Small intestine (tissue), 7 donors: ENCODE measurements around the gene KDM5B. TPM values are rescaled to one million over a fixed set of nuclear protein-coding genes. Genes with fewer than 3 reads are reported as not detected.

Source experiments
- DNase-seq, 2 donors: peaks; one replicate each; pipeline versions ENCODE4 v3.0.0 to v3.0.0-alpha.2; 2013
- FAIRE-seq: peaks from 2 replicates; lab custom pipeline; 2012; peaks lifted over from hg19 to GRCh38; lab: Jason Lieb, UNC
- H3K27ac ChIP-seq, 3 donors: one replicate each; pipeline ENCODE4 v1.5.1; 2013; ENCODE audit warnings: low read length in 2 of 3, mild to moderate bottlenecking in 2 of 3, control low read depth in 1 of 3, inconsistent platforms in 1 of 3, low read depth in 1 of 3, moderate library complexity in 1 of 3
- H3K27me3 ChIP-seq, 3 donors: one replicate each; pipeline ENCODE4 v1.6.1; 2013; ENCODE audit warnings: low read length in 3 of 3, inconsistent platforms in 1 of 3; ENCODE audit not compliant: control insufficient read depth in 3 of 3, insufficient read depth in 3 of 3
- H3K36me3 ChIP-seq, 3 donors: one replicate each; pipeline ENCODE4 v1.6.1; 2013; ENCODE audit warnings: low read length in 3 of 3, inconsistent platforms in 1 of 3, low read depth in 1 of 3, mild to moderate bottlenecking in 1 of 3, moderate library complexity in 1 of 3; ENCODE audit not compliant: control insufficient read depth in 3 of 3, insufficient read depth in 2 of 3
- H3K4me1 ChIP-seq, 3 donors: one replicate each; pipeline ENCODE4 v1.6.1; 2013; ENCODE audit warnings: low read length in 2 of 3, inconsistent platforms in 1 of 3, low read depth in 1 of 3, mild to moderate bottlenecking in 1 of 3, moderate library complexity in 1 of 3; ENCODE audit not compliant: control insufficient read depth in 3 of 3, insufficient read depth in 2 of 3
- H3K4me3 ChIP-seq, 3 donors: one replicate each; pipeline ENCODE4 v1.5.1; 2013; ENCODE audit warnings: low read length in 3 of 3, control low read depth in 1 of 3, inconsistent platforms in 1 of 3, low read depth in 1 of 3, mild to moderate bottlenecking in 1 of 3, moderate library complexity in 1 of 3
- H3K9me3 ChIP-seq, 2 donors: one replicate each; pipeline ENCODE4 v1.6.1; 2013; ENCODE audit warnings: low read depth in 1 of 2, low read length in 1 of 2; ENCODE audit not compliant: control insufficient read depth in 2 of 2, insufficient read depth in 1 of 2
- WGBS, 3 donors: extraction: QIAGEN DNeasy Blood & Tissue Kit; methylation state at CpG; one replicate each; pipeline ENCODE4 v1.1.7; 2013; 5-methylcytosine and 5-hydroxymethylcytosine counted together
- polyA plus RNA-seq, 4 donors: library from polyadenylated mRNA; stranded (reverse) in 3 of 4; unstranded in 1 of 4; fragments of 200-250 nt in 3 of 4; fragments of 120-200 nt in 1 of 4; gene quantifications; one replicate each; pipeline versions ENCODE4 v1.2.1 to v1.2.3, GENCODE V29; 2013
- donor health status: healthy with polysubstance abuse.
- donor health status: control.
- donor health status: control.
- donor health status: Bipolar disorder and iron deficiency.
- donor health status: healthy.

Gene KDM5B
- polyA plus RNA-seq, 4 donors: 5.7 to 39.5 (median 9.1) TPM

DNA sequence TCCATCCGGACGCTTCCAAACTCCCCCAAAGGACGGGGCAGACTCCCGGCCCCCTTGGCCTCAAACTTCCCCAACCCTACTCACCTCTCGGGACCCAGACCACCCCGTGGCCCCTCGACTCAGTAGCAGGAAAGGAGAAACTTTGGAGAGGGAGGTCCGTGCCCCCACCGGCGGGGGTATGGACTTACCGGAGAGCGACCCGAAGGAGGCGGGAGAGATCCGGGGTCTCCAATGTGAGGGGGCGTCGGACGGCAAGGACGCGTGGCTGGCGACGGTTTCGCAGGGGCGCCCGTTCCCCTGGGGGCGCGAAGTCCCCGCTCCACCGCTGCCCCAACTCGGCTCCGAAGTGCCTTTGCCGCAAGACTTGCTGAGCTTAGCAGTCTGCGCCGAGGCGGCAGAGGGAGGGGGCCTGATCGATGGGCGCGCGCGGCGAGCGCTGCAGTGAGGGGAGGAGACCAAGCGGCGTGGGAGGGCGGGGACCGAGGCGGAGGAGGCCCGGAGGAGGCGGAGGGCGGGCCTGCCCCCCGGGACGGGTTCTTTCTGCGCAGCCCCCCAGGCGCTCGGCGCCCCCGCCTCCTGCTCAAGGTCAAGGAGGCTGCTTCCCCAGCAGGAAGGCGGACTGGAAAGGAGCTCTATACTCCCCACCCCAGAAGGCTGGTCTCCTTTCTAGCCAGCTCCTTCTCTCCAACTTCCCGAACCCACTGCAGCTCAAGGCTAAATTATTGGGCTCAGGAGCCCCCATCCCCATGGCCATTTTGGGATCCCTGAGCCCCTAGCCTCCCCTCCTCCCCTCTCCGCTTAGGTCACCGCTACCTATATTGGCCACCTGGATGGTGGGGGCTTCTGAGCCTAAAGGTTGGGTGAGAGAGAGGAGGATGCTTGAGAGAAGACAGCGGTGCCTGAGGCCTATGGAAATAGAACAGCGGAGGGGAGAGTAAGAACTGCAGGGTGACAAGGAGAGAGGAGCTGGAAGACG is 97.9 kb downstream of the KDM5B start, which contains the start of gene SYT2:
SYT2 (minus strand) TSS at position 385 of the 976 bp plus-strand sequence. CDS start 104,682 bp downstream, outside the sequence.
- peaks cover 0 to 11% (median 4%) of the 10 kb centered on the region in 3 donors for H3K4me1 ChIP-seq
- DNase-seq: peak; percentile 9 to 70
- H3K27me3 ChIP-seq: peaks cover 0 to 63% (median 37%) of the 10 kb centered on the region in 3 donors
- no peaks in the 10 kb centered on the region for H3K36me3 ChIP-seq
- H3K27ac ChIP-seq: no peak within 1 kb of the TSS
- H3K4me3 ChIP-seq: peak within 1 kb of the TSS in 2 of 3 donors; percentile 11 to 39
- no peaks in the 10 kb centered on the region for H3K9me3 ChIP-seq
- 5% methylated on average over 53 to 64 of the region's 64 CpGs for WGBS, 3 donors
- FAIRE-seq: no peak

DNA sequence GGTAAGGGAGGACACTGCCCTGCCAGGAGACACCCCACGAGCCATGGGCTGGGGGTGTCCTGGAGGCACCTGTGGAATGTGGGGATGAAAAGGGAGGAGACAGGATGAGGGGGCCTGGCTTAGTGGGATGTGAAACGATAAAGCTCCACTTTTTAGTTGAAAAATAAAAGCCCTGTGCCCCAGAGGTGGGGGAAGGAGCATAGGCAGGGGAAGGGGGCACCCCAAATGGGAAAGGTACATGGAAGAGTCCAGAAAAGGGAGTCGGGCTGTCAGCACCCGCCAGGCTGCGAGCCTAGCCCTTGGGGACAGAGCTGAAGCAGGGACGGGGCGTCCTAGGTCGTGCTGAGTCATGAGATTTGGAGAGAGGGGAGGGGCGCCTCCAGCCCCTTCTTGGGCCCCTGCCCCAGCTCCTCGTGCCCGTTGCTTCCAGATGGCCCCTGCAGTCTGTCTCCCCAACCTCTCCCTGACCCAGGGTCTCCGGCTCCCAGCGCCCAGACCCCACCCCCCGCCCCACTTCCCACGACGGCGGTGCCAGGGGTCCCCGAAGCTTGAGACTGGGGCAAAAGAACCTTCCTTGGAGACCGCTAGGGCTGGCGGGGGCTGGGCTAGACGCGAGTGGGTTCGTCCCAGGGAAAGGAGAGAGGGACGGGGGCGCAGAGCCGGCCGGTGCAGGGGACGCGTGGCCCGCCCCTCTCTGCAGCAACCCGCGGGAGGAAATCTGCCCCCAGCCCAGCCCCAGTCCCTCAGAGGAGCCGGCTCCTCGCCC is 98.8 kb downstream of the KDM5B start:
- Histone ChIP-seq H3K27me3 (peaks cover 0 to 72% (median 40%) of the 10 kb centered on the region in 3 donors), H3K4me3 (peak overlapping the region in 1 of 3 donors; percentile 39), H3K36me3 (no peaks in the 10 kb centered on the region), H3K4me1 (peaks cover 0 to 11% (median 4%) of the 10 kb centered on the region in 3 donors), H3K27ac (no peak overlapping the region), H3K9me3 (no peaks in the 10 kb centered on the region)
- peak in 1 of 2 donors; percentile 10 for DNase-seq
- no peak for FAIRE-seq
- WGBS, 3 donors: 5% methylated on average over 33 to 34 of the region's 34 CpGs

DNA sequence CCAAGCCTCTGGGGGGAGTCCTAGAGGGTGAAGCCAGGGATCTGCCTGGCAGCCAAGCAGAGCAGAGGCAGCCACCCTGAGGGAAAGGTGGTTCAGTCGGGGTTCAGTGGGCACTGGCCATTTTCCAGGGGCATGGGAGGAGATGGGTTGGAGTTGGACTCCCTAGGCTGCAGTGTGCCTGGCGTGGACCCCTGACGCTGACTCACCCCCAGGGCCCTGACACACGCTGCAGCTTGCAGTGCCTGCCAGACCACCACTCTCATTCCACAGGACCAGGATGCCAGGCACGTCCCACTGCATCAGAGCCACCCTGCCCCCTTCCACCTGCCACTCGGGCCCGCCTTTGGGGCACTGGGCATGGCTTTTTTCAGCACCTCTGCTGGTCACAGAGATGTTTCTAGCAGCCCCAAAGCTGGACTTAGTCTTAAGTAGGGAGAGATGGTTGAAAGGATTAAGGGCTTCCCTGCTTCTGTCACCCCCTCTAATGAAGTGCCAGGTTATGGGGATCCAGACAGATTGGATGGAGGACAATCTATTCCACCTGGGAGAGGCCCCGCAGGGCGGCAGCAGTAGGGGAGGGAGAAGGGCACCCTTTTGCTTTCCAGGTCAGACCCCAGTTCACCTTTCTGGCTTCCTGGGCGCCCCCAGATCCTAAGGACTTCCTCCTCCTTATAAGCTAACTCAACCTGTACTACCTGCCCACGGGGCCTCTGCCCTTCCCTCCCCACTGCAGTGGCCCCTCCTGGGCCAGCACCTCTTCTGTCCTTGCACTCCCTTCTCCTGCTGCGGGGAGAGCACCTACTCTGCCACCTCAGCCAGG is 99.6 kb downstream of the KDM5B start:
- Histone ChIP-seq H3K9me3 (no peaks in the 10 kb centered on the region), H3K27me3 (peaks cover 0 to 76% (median 40%) of the 10 kb centered on the region in 3 donors), H3K36me3 (no peaks in the 10 kb centered on the region), H3K27ac (no peak overlapping the region), H3K4me1 (peaks cover 0 to 11% (median 4%) of the 10 kb centered on the region in 3 donors), H3K4me3 (no peak overlapping the region)
- FAIRE-seq (no peak), DNase-seq (no peak)
- 34 to 60% (median 39%) methylated on average over 11 to 12 of the region's 12 CpGs for WGBS, 3 donors

DNA sequence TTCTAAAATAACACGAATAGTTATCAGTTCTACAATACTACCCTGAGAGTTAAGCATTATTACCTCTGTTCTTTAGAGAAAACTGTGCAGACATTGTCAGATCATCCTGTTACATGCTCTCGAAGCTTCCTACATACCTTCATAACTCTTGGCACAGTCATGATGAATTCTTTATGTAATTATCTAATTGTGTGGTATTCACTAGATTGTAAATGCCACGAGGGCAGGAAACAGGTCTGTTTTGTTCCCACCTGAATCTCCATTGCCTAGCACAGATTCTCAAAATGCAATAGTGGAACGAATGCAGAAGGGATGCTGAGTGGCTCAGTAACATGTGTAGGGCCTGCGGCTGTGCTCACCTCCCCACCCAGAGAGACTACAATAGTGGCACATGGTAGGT is 101.4 kb downstream of the KDM5B start:
- FAIRE-seq (no peak), DNase-seq (no peak)
- Histone ChIP-seq H3K27me3 (peaks cover 0 to 81% (median 38%) of the 10 kb centered on the region in 3 donors), H3K4me1 (peaks cover 0 to 11% (median 4%) of the 10 kb centered on the region in 3 donors), H3K4me3 (no peak overlapping the region), H3K9me3 (no peaks in the 10 kb centered on the region), H3K27ac (no peak overlapping the region), H3K36me3 (no peaks in the 10 kb centered on the region)
- WGBS, 3 donors: 66 to 79% (median 67%) methylated on average over 5 of the region's 5 CpGs

DNA sequence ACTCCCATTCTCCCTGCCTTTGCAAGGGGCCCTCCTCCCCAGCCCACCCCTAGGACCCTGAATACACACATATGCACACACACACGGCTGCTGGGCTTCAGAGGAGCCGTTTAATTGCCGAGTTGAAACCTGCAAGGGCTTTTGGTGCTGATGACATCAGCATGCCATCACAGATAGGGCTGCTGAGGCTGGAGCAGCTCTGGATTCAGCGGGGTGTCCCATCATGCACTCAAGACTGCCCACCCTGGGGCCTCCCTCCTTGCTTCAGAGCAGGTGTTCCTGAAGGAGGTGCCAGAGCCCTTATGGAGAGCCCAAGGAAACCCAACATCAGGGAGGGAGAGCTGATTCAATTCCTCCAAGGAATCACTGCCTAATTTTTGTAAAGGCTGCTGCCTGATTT is 103.6 kb downstream of the KDM5B start:
- WGBS, 3 donors: 58 to 76% (median 63%) methylated on average over 4 of the region's 4 CpGs
- no peak overlapping the region for H3K4me3 ChIP-seq
- H3K27ac ChIP-seq: no peak overlapping the region
- FAIRE-seq (no peak), DNase-seq (no peak)
- no peaks in the 10 kb centered on the region for H3K36me3 ChIP-seq
- peaks cover 0 to 7% (median 0%) of the 10 kb centered on the region in 3 donors for H3K4me1 ChIP-seq
- H3K9me3 ChIP-seq: no peaks in the 10 kb centered on the region
- H3K27me3 ChIP-seq: peaks cover 0 to 70% (median 26%) of the 10 kb centered on the region in 3 donors

DNA sequence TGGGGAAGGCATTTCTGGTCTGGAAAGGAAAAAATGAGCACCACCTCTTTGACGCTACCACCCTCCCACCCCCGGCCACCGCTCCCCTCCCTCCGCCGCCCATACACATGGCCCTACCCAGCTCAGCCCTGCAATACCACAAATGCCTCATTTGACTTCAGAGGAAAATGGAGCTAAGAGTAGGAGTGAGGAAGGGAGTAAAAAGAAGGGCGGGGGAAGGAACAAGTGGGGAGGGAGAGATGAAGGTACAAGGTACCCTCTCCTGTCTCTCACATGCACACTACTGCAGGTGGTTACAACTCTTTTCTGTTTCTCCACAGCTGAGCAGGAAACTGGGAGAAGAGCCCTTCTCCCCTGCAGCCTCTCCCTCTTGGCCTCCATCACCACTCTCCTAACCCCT is 105.0 kb downstream of the KDM5B start:
- Histone ChIP-seq H3K4me1 (no peaks in the 10 kb centered on the region), H3K27ac (no peak overlapping the region), H3K27me3 (peaks cover 0 to 59% (median 19%) of the 10 kb centered on the region in 3 donors), H3K4me3 (no peak overlapping the region), H3K36me3 (no peaks in the 10 kb centered on the region), H3K9me3 (no peaks in the 10 kb centered on the region)
- FAIRE-seq (no peak), DNase-seq (no peak)
- WGBS, 3 donors: 68 to 71% (median 69%) methylated on average over 6 of the region's 6 CpGs

DNA sequence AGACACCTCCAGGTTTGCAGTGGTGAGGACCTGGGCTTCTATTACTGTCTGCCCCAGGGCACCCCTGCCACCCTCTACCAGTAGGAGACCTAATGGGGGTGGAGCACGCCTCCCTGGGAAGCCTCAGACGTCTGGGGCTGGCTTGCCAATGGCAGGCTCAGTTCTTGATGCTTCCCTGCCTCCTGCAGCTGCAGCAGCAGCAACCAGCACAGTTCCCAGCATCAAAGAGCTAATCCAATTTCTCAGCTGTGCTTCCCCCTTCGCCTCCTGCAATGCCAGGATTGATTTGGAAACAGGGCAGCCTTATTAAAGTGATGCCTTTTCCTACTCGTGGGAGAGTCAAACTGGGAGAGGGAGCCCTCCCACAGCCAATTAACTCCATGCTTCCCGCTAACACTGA is 106.1 kb downstream of the KDM5B start:
- no peak overlapping the region for H3K4me3 ChIP-seq
- no peaks in the 10 kb centered on the region for H3K9me3 ChIP-seq
- FAIRE-seq: no peak
- H3K27me3 ChIP-seq: peaks cover 0 to 54% (median 10%) of the 10 kb centered on the region in 3 donors
- WGBS, 3 donors: 54 to 64% (median 59%) methylated on average over 5 of the region's 5 CpGs
- H3K36me3 ChIP-seq: no peaks in the 10 kb centered on the region
- H3K27ac ChIP-seq: no peak overlapping the region
- DNase-seq: no peak
- no peaks in the 10 kb centered on the region for H3K4me1 ChIP-seq
